SH-SY5Y (cell line): ENCODE data around the gene INAVA.

Source experiments
- GATA2 ChIP-seq: IDR thresholded peaks from 2 replicates; pipeline ENCODE4 v1.6.1; 2011; ENCODE audit warnings: mild to moderate bottlenecking, low read depth, low read length
- GATA3 ChIP-seq: IDR thresholded peaks from 2 replicates; pipeline ENCODE4 v1.6.1; 2011; ENCODE audit warnings: low read depth, mild to moderate bottlenecking, low read length, moderate library complexity

DNA sequence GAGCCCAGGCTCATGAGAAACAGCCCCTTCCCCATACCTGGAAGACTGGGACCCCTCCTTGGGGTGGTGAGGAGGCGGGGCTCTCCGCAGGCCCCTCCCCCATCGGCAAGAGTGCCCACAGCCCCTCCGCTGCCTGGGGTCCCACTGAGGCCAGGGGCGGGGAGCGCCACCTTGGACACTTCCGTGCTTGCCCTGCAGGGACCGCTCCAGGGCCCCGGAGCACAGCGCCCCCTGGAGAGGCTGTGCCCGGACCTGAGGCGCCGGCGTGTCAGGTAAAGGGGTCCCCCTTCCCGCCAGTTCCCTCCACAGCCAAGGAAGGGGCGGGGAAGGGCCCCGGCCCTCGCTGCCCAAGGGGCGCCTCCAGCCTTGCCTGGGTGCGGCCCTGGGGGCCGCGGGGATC, 21.5 kb downstream of the INAVA start:
- TF ChIP-seq GATA2 (no peak), GATA3 (no peak)
